Activated naive CD4-positive, alpha-beta T cell treated with anti-CD3 and anti-CD28 coated beads, Interleukin-2, amount 50 U/mL, for 24 hours (primary cell): Measurements from ENCODE around the gene NPTX1.

Source experiments
- H3K27ac Mint-ChIP-seq: one replicate; pipeline ENCODE4 v1.8.0; 2021; ENCODE audit warnings: mild to moderate bottlenecking, mixed read lengths
- H3K27me3 Mint-ChIP-seq: one replicate; pipeline ENCODE4 v1.8.0; 2021; ENCODE audit warnings: mixed read lengths
- H3K36me3 Mint-ChIP-seq: one replicate; pipeline ENCODE4 v1.8.0; 2021; ENCODE audit warnings: mixed read lengths
- H3K4me1 Mint-ChIP-seq: one replicate; pipeline ENCODE4 v1.8.0; 2021; ENCODE audit warnings: mixed read lengths
- H3K4me3 Mint-ChIP-seq: one replicate; pipeline ENCODE4 v1.8.0; 2021; ENCODE audit warnings: mild to moderate bottlenecking, mixed read lengths
- H3K9me3 Mint-ChIP-seq: one replicate; pipeline ENCODE4 v1.8.0; 2021; ENCODE audit warnings: mixed read lengths

Gene NPTX1

GRCh38 chr17:80474961-80475909 is 1.2 kb downstream of the NPTX1 start:
- Mint-ChIP-seq H3K27ac (peak overlapping the region; percentile 77), H3K4me1 (peaks cover 38% of the 10 kb centered on the region), H3K9me3 (no peaks in the 10 kb centered on the region), H3K36me3 (peaks cover 8% of the 10 kb centered on the region), H3K4me3 (peak overlapping the region; percentile 88), H3K27me3 (peaks cover 22% of the 10 kb centered on the region)

- H3K4me1 Mint-ChIP-seq, result peaks cover 38% of the 10 kb centered on the region
- H3K36me3 Mint-ChIP-seq, result peaks cover 9% of the 10 kb centered on the region
- H3K4me3 Mint-ChIP-seq, result peak overlapping the region; percentile 88
- H3K27me3 Mint-ChIP-seq, result peaks cover 16% of the 10 kb centered on the region
- H3K9me3 Mint-ChIP-seq, result no peaks in the 10 kb centered on the region
- H3K27ac Mint-ChIP-seq, result peak overlapping the region; percentile 77
These were observed 2.0 kb downstream of the NPTX1 start for GRCh38 chr17:80474231-80474960.

GRCh38 chr17:80473701-80474100 is 2.7 kb downstream of the NPTX1 start:
- Mint-ChIP-seq H3K9me3 (no peaks in the 10 kb centered on the region), H3K4me1 (peaks cover 31% of the 10 kb centered on the region), H3K36me3 (peaks cover 11% of the 10 kb centered on the region), H3K27ac (no peak overlapping the region), H3K27me3 (peaks cover 14% of the 10 kb centered on the region), H3K4me3 (peak overlapping the region; percentile 88)

- H3K4me1 Mint-ChIP-seq, result peaks cover 31% of the 10 kb centered on the region
- H3K4me3 Mint-ChIP-seq, result peak overlapping the region; percentile 39
- H3K27ac Mint-ChIP-seq, result no peak overlapping the region
- H3K9me3 Mint-ChIP-seq, result no peaks in the 10 kb centered on the region
- H3K36me3 Mint-ChIP-seq, result peaks cover 14% of the 10 kb centered on the region
- peaks cover 18% of the 10 kb centered on the region for H3K27me3 Mint-ChIP-seq
These were observed 3.4 kb downstream of the NPTX1 start for GRCh38 chr17:80472996-80473395.

- H3K4me1 Mint-ChIP-seq, result peaks cover 31% of the 10 kb centered on the region
These were observed 4.5 kb downstream of the NPTX1 start for GRCh38 chr17:80471922-80472321.

GRCh38 chr17:80470603-80471002 is 5.8 kb downstream of the NPTX1 start:
- H3K27ac Mint-ChIP-seq, result no peak overlapping the region

More at GRCh38 chr17:80471922-80472321, 4.5 kb downstream of the NPTX1 start:
- no peak overlapping the region for H3K27ac Mint-ChIP-seq
- H3K27me3 Mint-ChIP-seq, result peaks cover 26% of the 10 kb centered on the region
- H3K4me3 Mint-ChIP-seq, result no peak overlapping the region
- H3K9me3 Mint-ChIP-seq, result no peaks in the 10 kb centered on the region
- peaks cover 16% of the 10 kb centered on the region for H3K36me3 Mint-ChIP-seq

GRCh38 chr17:80469667-80470066 is 6.7 kb downstream of the NPTX1 start:
- Mint-ChIP-seq H3K4me3 (no peak overlapping the region), H3K27me3 (peaks cover 25% of the 10 kb centered on the region), H3K36me3 (peaks cover 16% of the 10 kb centered on the region), H3K9me3 (no peaks in the 10 kb centered on the region), H3K27ac (no peak overlapping the region), H3K4me1 (peaks cover 23% of the 10 kb centered on the region)

More at GRCh38 chr17:80470603-80471002, 5.8 kb downstream of the NPTX1 start:
- H3K4me1 Mint-ChIP-seq, result peaks cover 31% of the 10 kb centered on the region
- peaks cover 16% of the 10 kb centered on the region for H3K36me3 Mint-ChIP-seq
- no peak overlapping the region for H3K4me3 Mint-ChIP-seq
- H3K9me3 Mint-ChIP-seq, result no peaks in the 10 kb centered on the region
- H3K27me3 Mint-ChIP-seq, result peaks cover 28% of the 10 kb centered on the region

GRCh38 chr17:80468781-80469493 is 7.5 kb downstream of the NPTX1 start:
- no peak overlapping the region for H3K4me3 Mint-ChIP-seq
- H3K27me3 Mint-ChIP-seq, result peaks cover 23% of the 10 kb centered on the region

GRCh38 chr17:80468242-80468641 is 8.2 kb downstream of the NPTX1 start:
- Mint-ChIP-seq H3K4me3 (no peak overlapping the region), H3K27ac (no peak overlapping the region), H3K4me1 (peaks cover 17% of the 10 kb centered on the region), H3K36me3 (peaks cover 14% of the 10 kb centered on the region), H3K9me3 (no peaks in the 10 kb centered on the region), H3K27me3 (peaks cover 23% of the 10 kb centered on the region)

More at GRCh38 chr17:80468781-80469493, 7.5 kb downstream of the NPTX1 start:
- H3K9me3 Mint-ChIP-seq, result no peaks in the 10 kb centered on the region
- H3K27ac Mint-ChIP-seq, result no peak overlapping the region
- peaks cover 14% of the 10 kb centered on the region for H3K36me3 Mint-ChIP-seq
- H3K4me1 Mint-ChIP-seq, result peaks cover 18% of the 10 kb centered on the region

GRCh38 chr17:80466188-80466705 is 10.2 kb downstream of the NPTX1 start:
- Mint-ChIP-seq H3K4me3 (no peak overlapping the region), H3K27me3 (peaks cover 23% of the 10 kb centered on the region), H3K9me3 (no peaks in the 10 kb centered on the region), H3K36me3 (peaks cover 11% of the 10 kb centered on the region), H3K27ac (no peak overlapping the region), H3K4me1 (peaks cover 2% of the 10 kb centered on the region)

- H3K27ac Mint-ChIP-seq, result no peak overlapping the region
- H3K4me3 Mint-ChIP-seq, result no peak overlapping the region
- H3K27me3 Mint-ChIP-seq, result peaks cover 22% of the 10 kb centered on the region
- H3K36me3 Mint-ChIP-seq, result peaks cover 10% of the 10 kb centered on the region
- H3K9me3 Mint-ChIP-seq, result no peaks in the 10 kb centered on the region
- no peaks in the 10 kb centered on the region for H3K4me1 Mint-ChIP-seq
These were observed 11.0 kb downstream of the NPTX1 start for GRCh38 chr17:80465327-80465974.

GRCh38 chr17:80464486-80464885 is 11.9 kb downstream of the NPTX1 start:
- Mint-ChIP-seq H3K27ac (no peak overlapping the region), H3K9me3 (no peaks in the 10 kb centered on the region), H3K27me3 (peaks cover 19% of the 10 kb centered on the region), H3K4me1 (no peaks in the 10 kb centered on the region), H3K36me3 (peaks cover 6% of the 10 kb centered on the region), H3K4me3 (no peak overlapping the region)

- H3K27ac Mint-ChIP-seq, result no peak overlapping the region
- no peak overlapping the region for H3K4me3 Mint-ChIP-seq
- peaks cover 4% of the 10 kb centered on the region for H3K36me3 Mint-ChIP-seq
- H3K9me3 Mint-ChIP-seq, result no peaks in the 10 kb centered on the region
- peaks cover 17% of the 10 kb centered on the region for H3K27me3 Mint-ChIP-seq
- no peaks in the 10 kb centered on the region for H3K4me1 Mint-ChIP-seq
These were observed 12.5 kb downstream of the NPTX1 start for GRCh38 chr17:80463784-80464400.

- no peak overlapping the region for H3K27ac Mint-ChIP-seq
- H3K36me3 Mint-ChIP-seq, result no peaks in the 10 kb centered on the region
- H3K4me1 Mint-ChIP-seq, result no peaks in the 10 kb centered on the region
- no peaks in the 10 kb centered on the region for H3K9me3 Mint-ChIP-seq
- no peak overlapping the region for H3K4me3 Mint-ChIP-seq
- peaks cover 5% of the 10 kb centered on the region for H3K27me3 Mint-ChIP-seq
These were observed 14.8 kb downstream of the NPTX1 start for GRCh38 chr17:80461528-80462160.
